Panc1 (cell line): Measurements from ENCODE around the gene ZFAND2A.
"Not testable (repeated sequence)": the region's sequence is repeated elsewhere in the genome, so short reads cannot be mapped to it uniquely, and the experiment has no call there.

Experiments used
- CTCF ChIP-seq: fragments of 450-650 bp; IDR thresholded peaks from 2 replicates; pipeline ENCODE4 v1.5.1; 2017; ENCODE audit warnings: mild to moderate bottlenecking
- POLR2AphosphoS5 ChIP-seq: IDR thresholded peaks from 2 replicates; pipeline ENCODE4 v1.6.1; 2012; ENCODE audit warnings: mild to moderate bottlenecking, low read depth, low read length, moderate library complexity
- SIN3A ChIP-seq: IDR thresholded peaks from 2 replicates; pipeline ENCODE4 v1.6.1; 2012; ENCODE audit warnings: low read depth, mild to moderate bottlenecking, low read length, moderate library complexity, borderline replicate concordance; ENCODE audit not compliant: insufficient read depth
- TCF7L2 ChIP-seq: IDR thresholded peaks from 2 replicates; pipeline ENCODE4 v1.6.1; 2011; ENCODE audit warnings: mild to moderate bottlenecking, low read depth, low read length, inconsistent platforms

GRCh38 chr7:1202914-1203313 lies 42.9 kb upstream of the ZFAND2A start:
- TF ChIP-seq TCF7L2, CTCF, POLR2AphosphoS5, SIN3A: not testable (repeated sequence)
